PC-3 (cell line): Measurements from ENCODE around the gene RABGAP1.

Experiments
- CTCF ChIP-seq: fragments of 300-600 bp; sonication (generic); conservative IDR thresholded peaks from 2 replicates; pipeline ENCODE4 v1.5.1; 2017; ENCODE audit warnings: antibody characterized with exemption, low read depth, mild to moderate bottlenecking, low read length
- EZH2phosphoT487 ChIP-seq: fragments of 300-600 bp; sonication (generic); IDR thresholded peaks from 2 replicates; pipeline ENCODE4 v1.6.1; 2018; ENCODE audit warnings: mild to moderate bottlenecking, antibody characterized with exemption, low read length, borderline replicate concordance

DNA sequence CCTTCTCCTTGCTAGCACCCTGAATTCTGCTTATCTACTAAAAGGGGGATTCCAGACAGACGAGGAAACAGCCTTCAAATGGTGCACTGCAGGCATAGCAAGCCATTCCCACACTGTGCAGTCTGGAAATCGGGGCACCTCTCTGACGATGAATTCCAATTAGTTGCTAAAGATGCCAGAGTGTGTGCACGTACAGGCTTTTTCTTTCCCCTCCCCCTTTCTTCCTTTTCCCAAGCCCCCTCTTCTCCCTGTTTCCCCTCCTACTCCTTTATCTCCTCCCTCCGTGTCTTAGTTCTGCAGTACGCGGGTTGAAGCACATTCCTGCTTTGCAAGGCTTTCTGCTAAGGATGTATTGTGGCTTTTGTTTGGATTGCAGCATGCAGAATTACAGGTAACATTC lies 92.5 kb downstream of the RABGAP1 start, which contains the start of gene GPR21:
- TF ChIP-seq EZH2phosphoT487 (no peak), CTCF (no peak)
